Prostate gland (tissue), 2 donors: ENCODE data around the gene FGD5.

Experiments
- CTCF ChIP-seq, 4 experiments: fragments of 200-600 bp in 2 of 4; fragments of 450-650 bp in 2 of 4; sonication (generic) in 2 of 4; IDR thresholded peaks; 1 replicate in 3 of 4; 2 replicates in 1 of 4; pipeline ENCODE4 v1.5.1; 2016 to 2019; ENCODE audit warnings: antibody characterized with exemption in 4 of 4, mild to moderate bottlenecking in 2 of 4, moderate library complexity in 2 of 4
- POLR2A ChIP-seq: fragments of 450-650 bp; IDR thresholded peaks from one replicate; pipeline ENCODE4 v1.6.1; 2016; ENCODE audit warnings: antibody characterized with exemption, mild to moderate bottlenecking
- POLR2AphosphoS5 ChIP-seq: sonication (generic); formaldehyde crosslinking; IDR thresholded peaks from one replicate; pipeline ENCODE4 v1.6.1; 2017; ENCODE audit warnings: antibody characterized with exemption

GRCh38 chr3:14879211-14879874 is 60.6 kb downstream of the FGD5 start:
- TF ChIP-seq CTCF (IDR thresholded peaks at IDR 0.05) (no peak), POLR2A (no peak), POLR2AphosphoS5 (no peak)
